Kidney epithelial cell (primary cell): ENCODE results near the gene CORO2B. TPM values are rescaled to one million over a fixed set of nuclear protein-coding genes. Genes with fewer than 3 reads are reported as not detected.

Experiments
- DNase-seq: peaks from one replicate; pipeline ENCODE4 v3.0.0-alpha.2; 2010; ENCODE audit warnings: low read depth
- H3K27me3 ChIP-seq: 2 replicates; pipeline ENCODE4 v1.6.0; 2011; ENCODE audit warnings: low read length; ENCODE audit not compliant: control insufficient read depth, insufficient read depth
- H3K36me3 ChIP-seq: 2 replicates; pipeline ENCODE4 v1.5.1; 2011; ENCODE audit warnings: low read length; ENCODE audit not compliant: control insufficient read depth, insufficient read depth
- H3K4me3 ChIP-seq: 2 replicates; pipeline ENCODE4 v1.5.1; 2011; ENCODE audit warnings: low read depth, mild to moderate bottlenecking, control low read depth, low read length
- CTCF ChIP-seq: IDR thresholded peaks from 2 replicates; pipeline ENCODE4 v1.5.1; 2011; ENCODE audit warnings: mild to moderate bottlenecking, moderate library complexity, low read length, control low read depth, inconsistent platforms; ENCODE audit not compliant: insufficient read depth, poor library complexity, severe bottlenecking
- total RNA-seq: library from RNA; depleted of rRNA; stranded (reverse); fragments of >200 nt; gene quantifications from 2 replicates; pipeline ENCODE4 v1.2.3, GENCODE V29; 2015

Gene CORO2B
- total RNA-seq, 1 donor from 2014 or later, result 19.8 TPM

GRCh38 chr15:68656438-68656739 lies 77.6 kb downstream of the CORO2B start:
- DNase-seq, result no peak
- TF ChIP-seq CTCF, result no peak
- no peaks in the 10 kb centered on the region for H3K36me3 ChIP-seq
- no peak overlapping the region for H3K4me3 ChIP-seq
- no peaks in the 10 kb centered on the region for H3K27me3 ChIP-seq

- no peaks in the 10 kb centered on the region for H3K36me3 ChIP-seq
- DNase-seq, result no peak
- H3K27me3 ChIP-seq, result no peaks in the 10 kb centered on the region
- no peak for TF ChIP-seq CTCF
- H3K4me3 ChIP-seq, result no peak overlapping the region
Measured at GRCh38 chr15:68658151-68658550, 79.4 kb downstream of the CORO2B start.

GRCh38 chr15:68658641-68659358 lies 80.0 kb downstream of the CORO2B start:
- TF ChIP-seq CTCF, result no peak
- no peak for DNase-seq
- no peaks in the 10 kb centered on the region for H3K36me3 ChIP-seq
- H3K4me3 ChIP-seq, result no peak overlapping the region
- no peaks in the 10 kb centered on the region for H3K27me3 ChIP-seq

GRCh38 chr15:68663526-68663925 lies 84.7 kb downstream of the CORO2B start:
- no peaks in the 10 kb centered on the region for H3K27me3 ChIP-seq
- no peak for TF ChIP-seq CTCF
- no peak for DNase-seq

GRCh38 chr15:68666120-68666811 lies 87.5 kb downstream of the CORO2B start:
- Histone ChIP-seq H3K4me3 (no peak overlapping the region), H3K27me3 (no peaks in the 10 kb centered on the region), H3K36me3 (no peaks in the 10 kb centered on the region)
- DNase-seq, result no peak
- TF ChIP-seq CTCF, result no peak

More at GRCh38 chr15:68663526-68663925, 84.7 kb downstream of the CORO2B start:
- Histone ChIP-seq H3K36me3 (no peaks in the 10 kb centered on the region), H3K4me3 (no peak overlapping the region)

- TF ChIP-seq CTCF, result no peak
- no peak overlapping the region for H3K4me3 ChIP-seq
- no peak for DNase-seq
- no peaks in the 10 kb centered on the region for H3K27me3 ChIP-seq
- H3K36me3 ChIP-seq, result no peaks in the 10 kb centered on the region
Measured at GRCh38 chr15:68666812-68667450, 88.1 kb downstream of the CORO2B start.
